SK-N-SH (cell line): ENCODE measurements around the gene EVPL. TPM values are rescaled to one million over a fixed set of nuclear protein-coding genes. Genes with fewer than 3 reads are reported as not detected.

Experiments
- CTCF ChIA-PET: fragments of 300-600, 350-600 bp; formaldehyde crosslinking; extraction: SDS; loops from one replicate; lab custom pipeline; 2021; lab: Yijun Ruan, JAX
- POLR2A ChIA-PET: fragments of 350-600 bp; sonication (Branson Sonifier 250); formaldehyde crosslinking; extraction: SDS; loops from one replicate; lab custom pipeline; 2020; ENCODE audit warnings: antibody characterized with exemption, inconsistent platforms; lab: Yijun Ruan, JAX
- DNase-seq: peaks from one replicate; pipeline ENCODE4 v3.0.0; 2012
- H2AFZ ChIP-seq: fragments of 200-600 bp; sonication (generic); 2 replicates; pipeline ENCODE4 v1.8.1; 2016; ENCODE audit warnings: antibody characterized with exemption, mild to moderate bottlenecking, low read depth
- H3F3A ChIP-seq: fragments of 200-600 bp; sonication (generic); replicated peaks from 2 replicates; pipeline ENCODE3; 2016; ENCODE audit warnings: antibody characterized with exemption, mild to moderate bottlenecking; ENCODE audit not compliant: insufficient read depth
- H3K27ac ChIP-seq, 2 experiments: fragments of 200-500 bp in 1 of 2; fragments of 200-600 bp in 1 of 2; sonication (Bioruptor generic) in 1 of 2; sonication (generic), shearing (Covaris generic) in 1 of 2; 2 replicates each; pipeline versions ENCODE4 v1.5.1 to v1.6.1; 2014 to 2016; ENCODE audit warnings: low read depth in 2 of 2, inconsistent platforms in 1 of 2, low read length in 1 of 2, mild to moderate bottlenecking in 1 of 2, mixed read lengths in 1 of 2
- H3K27me3 ChIP-seq: fragments of 200-600 bp; sonication (generic), shearing (Covaris generic); 2 replicates; pipeline ENCODE4 v1.6.1; 2016; ENCODE audit warnings: mixed run types; ENCODE audit not compliant: insufficient read depth
- H3K36me3 ChIP-seq, 2 experiments: fragments of 200-500 bp in 1 of 2; fragments of 200-600 bp in 1 of 2; sonication (Bioruptor generic) in 1 of 2; sonication (generic) in 1 of 2; replicated peaks in 1 of 2; 2 replicates each; pipeline versions ENCODE3 to v1.5.1; 2014 to 2016; ENCODE audit warnings: low read length in 1 of 2, mild to moderate bottlenecking in 1 of 2; ENCODE audit not compliant: insufficient read depth in 2 of 2, control insufficient read depth in 1 of 2
- H3K4me1 ChIP-seq, 2 experiments: fragments of 200-500 bp in 1 of 2; fragments of 200-600 bp in 1 of 2; sonication (Bioruptor generic) in 1 of 2; sonication (generic), shearing (Covaris generic) in 1 of 2; 2 replicates each; pipeline versions ENCODE4 v1.5.1 to v1.6.1; 2014 to 2016; ENCODE audit warnings: low read depth in 1 of 2, low read length in 1 of 2, mixed run types in 1 of 2; ENCODE audit not compliant: insufficient read depth in 2 of 2, control insufficient read depth in 1 of 2
- H3K4me2 ChIP-seq: fragments of 200-600 bp; sonication (generic), shearing (Covaris generic); 2 replicates; pipeline ENCODE4 v1.6.1; 2017; ENCODE audit warnings: mixed run types
- H3K4me3 ChIP-seq, 2 experiments: fragments of 200-500 bp in 1 of 2; fragments of 200-600 bp in 1 of 2; sonication (Bioruptor generic) in 1 of 2; sonication (generic), shearing (Covaris generic) in 1 of 2; 2 replicates each; pipeline versions ENCODE4 v1.5.1 to v1.8.1; 2014 to 2016; ENCODE audit warnings: low read depth in 2 of 2, inconsistent platforms in 1 of 2, low read length in 1 of 2, mild to moderate bottlenecking in 1 of 2, mixed read lengths in 1 of 2, moderate library complexity in 1 of 2
- H3K79me2 ChIP-seq: fragments of 200-600 bp; sonication (generic); 2 replicates; pipeline ENCODE4 v1.8.1; 2017; ENCODE audit warnings: mild to moderate bottlenecking; ENCODE audit not compliant: insufficient read depth
- H3K9ac ChIP-seq: fragments of 200-600 bp; sonication (generic); 2 replicates; pipeline ENCODE4 v1.6.1; 2017; ENCODE audit warnings: mixed run types
- H3K9me2 ChIP-seq: fragments of 200-600 bp; sonication (generic); 2 replicates; pipeline ENCODE4 v1.6.1; 2017; ENCODE audit warnings: mixed run types
- H3K9me3 ChIP-seq: fragments of 200-600 bp; sonication (generic); 2 replicates; pipeline ENCODE4 v1.6.1; 2017; ENCODE audit warnings: mixed run types, mild to moderate bottlenecking, moderate library complexity
- H4K20me1 ChIP-seq: fragments of 200-600 bp; sonication (generic); 2 replicates; pipeline ENCODE4 v1.6.1; 2017; ENCODE audit warnings: mild to moderate bottlenecking, mixed run types; ENCODE audit not compliant: insufficient read depth
- EP300 ChIP-seq, 2 experiments: IDR thresholded peaks; 2 replicates each; pipeline versions ENCODE4 v1.4.0 to v1.6.1; 2012; ENCODE audit warnings: borderline replicate concordance in 1 of 2, low read depth in 1 of 2, low read length in 1 of 2
- FOSL2 ChIP-seq: IDR thresholded peaks from 2 replicates; pipeline ENCODE4 v1.4.0; 2012; ENCODE audit warnings: low read depth, mild to moderate bottlenecking, moderate library complexity, borderline replicate concordance
- FOXJ3 ChIP-seq: sonication (generic); formaldehyde crosslinking; IDR thresholded peaks from 2 replicates; pipeline ENCODE4 v1.5.1; 2020; ENCODE audit warnings: mild to moderate bottlenecking, missing genetic modification reagents
- GABPA ChIP-seq: IDR thresholded peaks from 2 replicates; pipeline ENCODE4 v1.4.0; 2012; ENCODE audit warnings: low read depth, mild to moderate bottlenecking
- RCOR1 ChIP-seq: fragments of 150-350 bp; IDR thresholded peaks from 2 replicates; pipeline ENCODE4 v1.6.1; 2017; ENCODE audit warnings: antibody characterized with exemption, low read length
- RXRA ChIP-seq: IDR thresholded peaks from 2 replicates; pipeline ENCODE4 v1.4.0; 2012; ENCODE audit warnings: low read depth, mild to moderate bottlenecking, borderline replicate concordance
- SIN3A ChIP-seq: IDR thresholded peaks from 2 replicates; pipeline ENCODE4 v1.6.1; 2012; ENCODE audit warnings: low read depth, mild to moderate bottlenecking, low read length, moderate library complexity, borderline replicate concordance
- SMC3 ChIP-seq: IDR thresholded peaks from 2 replicates; pipeline ENCODE4 v1.6.1; 2012; ENCODE audit warnings: low read depth, low read length, improper control_type of control experiment
- TCF12 ChIP-seq: IDR thresholded peaks from 2 replicates; pipeline ENCODE4 v1.4.0; 2012
- YY1 ChIP-seq: IDR thresholded peaks from 2 replicates; pipeline ENCODE4 v1.4.0; 2012; ENCODE audit warnings: low read depth, mild to moderate bottlenecking
- WGBS: methylation state at CpG from one replicate; pipeline ENCODE4 v1.1.6; 2017; ENCODE audit warnings: low lambda C conversion rate; 5-methylcytosine and 5-hydroxymethylcytosine counted together
- polyA plus RNA-seq, 3 experiments: library from polyadenylated mRNA; depleted of rRNA; stranded (reverse); fragments of >200 nt; gene quantifications; 2 replicates each; pipeline ENCODE4 v1.2.3, GENCODE V29; 2012
- TF ChIP-seq, protein P1 (sequence below): IDR thresholded peaks from 2 replicates; pipeline ENCODE4; 2012
- TF ChIP-seq, protein P2 (sequence below): IDR thresholded peaks from 2 replicates; pipeline ENCODE4 v1.4.0; 2012; ENCODE audit warnings: low read depth, borderline replicate concordance
- TF ChIP-seq, protein P3 (sequence below): fragments of 150-350 bp; IDR thresholded peaks from 2 replicates; pipeline ENCODE4 v1.6.1; 2017; ENCODE audit warnings: antibody characterized with exemption, low read length, low read depth, borderline replicate concordance
- TF ChIP-seq, protein P4 (sequence below): fragments of 150-350 bp; IDR thresholded peaks from 2 replicates; pipeline ENCODE4 v1.6.1; 2016; ENCODE audit warnings: mild to moderate bottlenecking, low read depth, low read length

The EVPL gene
- polyA plus RNA-seq, 1 of the 3 experiments (the other 2 are of a cell fraction) = 0.23 TPM

DNA sequence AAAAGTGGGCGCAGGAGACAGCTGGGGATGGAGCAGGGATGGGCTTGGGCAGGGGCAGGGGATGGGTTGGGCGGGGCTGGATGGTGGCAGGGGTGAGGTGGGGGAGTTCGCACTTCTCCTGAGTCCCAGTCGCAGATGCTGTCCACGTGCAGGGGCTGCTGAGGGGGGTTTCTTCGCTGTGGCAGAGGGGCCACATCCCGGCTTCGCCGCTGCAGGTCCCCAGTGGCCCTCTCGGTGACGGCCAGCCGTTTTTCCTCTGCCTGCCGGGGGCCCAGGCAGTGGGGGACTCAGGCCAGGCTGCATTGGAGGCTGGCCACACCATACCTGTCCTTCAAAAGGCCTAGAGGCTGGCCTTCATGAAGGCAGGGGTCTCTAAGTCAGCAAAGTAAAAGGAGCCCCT lies 8.3 kb downstream of the EVPL start:
- no peaks in the 10 kb centered on the region for H3K79me2 ChIP-seq
- WGBS = 88% methylated on average over 13 of the region's 13 CpGs
- H3K9me2 ChIP-seq = no peaks in the 10 kb centered on the region
- peaks cover 9% of the 10 kb centered on the region for H3F3A ChIP-seq
- no peak overlapping the region for H2AFZ ChIP-seq
- H3K27me3 ChIP-seq = no peaks in the 10 kb centered on the region
- no peaks in the 10 kb centered on the region for H3K36me3 ChIP-seq
- no peak for DNase-seq
- no peak for TF ChIP-seq EP300 (IDR thresholded peaks at IDR 0.05; ENCODE audit: borderline replicate concordance in 1 of 2, low read depth in 1 of 2, low read length in 1 of 2)
- no peak for TF ChIP-seq FOSL2
- TF ChIP-seq RXRA = no peak
- TF ChIP-seq, protein P1, sequence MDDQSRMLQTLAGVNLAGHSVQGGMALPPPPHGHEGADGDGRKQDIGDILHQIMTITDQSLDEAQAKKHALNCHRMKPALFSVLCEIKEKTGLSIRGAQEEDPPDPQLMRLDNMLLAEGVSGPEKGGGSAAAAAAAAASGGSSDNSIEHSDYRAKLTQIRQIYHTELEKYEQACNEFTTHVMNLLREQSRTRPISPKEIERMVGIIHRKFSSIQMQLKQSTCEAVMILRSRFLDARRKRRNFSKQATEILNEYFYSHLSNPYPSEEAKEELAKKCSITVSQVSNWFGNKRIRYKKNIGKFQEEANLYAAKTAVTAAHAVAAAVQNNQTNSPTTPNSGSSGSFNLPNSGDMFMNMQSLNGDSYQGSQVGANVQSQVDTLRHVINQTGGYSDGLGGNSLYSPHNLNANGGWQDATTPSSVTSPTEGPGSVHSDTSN = no peak
- TF ChIP-seq SMC3 = no peak
- TF ChIP-seq SIN3A = no peak
- TF ChIP-seq, protein P2, sequence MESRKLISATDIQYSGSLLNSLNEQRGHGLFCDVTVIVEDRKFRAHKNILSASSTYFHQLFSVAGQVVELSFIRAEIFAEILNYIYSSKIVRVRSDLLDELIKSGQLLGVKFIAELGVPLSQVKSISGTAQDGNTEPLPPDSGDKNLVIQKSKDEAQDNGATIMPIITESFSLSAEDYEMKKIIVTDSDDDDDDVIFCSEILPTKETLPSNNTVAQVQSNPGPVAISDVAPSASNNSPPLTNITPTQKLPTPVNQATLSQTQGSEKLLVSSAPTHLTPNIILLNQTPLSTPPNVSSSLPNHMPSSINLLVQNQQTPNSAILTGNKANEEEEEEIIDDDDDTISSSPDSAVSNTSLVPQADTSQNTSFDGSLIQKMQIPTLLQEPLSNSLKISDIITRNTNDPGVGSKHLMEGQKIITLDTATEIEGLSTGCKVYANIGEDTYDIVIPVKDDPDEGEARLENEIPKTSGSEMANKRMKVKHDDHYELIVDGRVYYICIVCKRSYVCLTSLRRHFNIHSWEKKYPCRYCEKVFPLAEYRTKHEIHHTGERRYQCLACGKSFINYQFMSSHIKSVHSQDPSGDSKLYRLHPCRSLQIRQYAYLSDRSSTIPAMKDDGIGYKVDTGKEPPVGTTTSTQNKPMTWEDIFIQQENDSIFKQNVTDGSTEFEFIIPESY = no peak
- no peak for TF ChIP-seq RCOR1
- TF ChIP-seq TCF12 = no peak
- TF ChIP-seq, protein P3, sequence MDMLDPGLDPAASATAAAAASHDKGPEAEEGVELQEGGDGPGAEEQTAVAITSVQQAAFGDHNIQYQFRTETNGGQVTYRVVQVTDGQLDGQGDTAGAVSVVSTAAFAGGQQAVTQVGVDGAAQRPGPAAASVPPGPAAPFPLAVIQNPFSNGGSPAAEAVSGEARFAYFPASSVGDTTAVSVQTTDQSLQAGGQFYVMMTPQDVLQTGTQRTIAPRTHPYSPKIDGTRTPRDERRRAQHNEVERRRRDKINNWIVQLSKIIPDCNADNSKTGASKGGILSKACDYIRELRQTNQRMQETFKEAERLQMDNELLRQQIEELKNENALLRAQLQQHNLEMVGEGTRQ = no peak
- TF ChIP-seq FOXJ3 = no peak
- TF ChIP-seq, protein P4, sequence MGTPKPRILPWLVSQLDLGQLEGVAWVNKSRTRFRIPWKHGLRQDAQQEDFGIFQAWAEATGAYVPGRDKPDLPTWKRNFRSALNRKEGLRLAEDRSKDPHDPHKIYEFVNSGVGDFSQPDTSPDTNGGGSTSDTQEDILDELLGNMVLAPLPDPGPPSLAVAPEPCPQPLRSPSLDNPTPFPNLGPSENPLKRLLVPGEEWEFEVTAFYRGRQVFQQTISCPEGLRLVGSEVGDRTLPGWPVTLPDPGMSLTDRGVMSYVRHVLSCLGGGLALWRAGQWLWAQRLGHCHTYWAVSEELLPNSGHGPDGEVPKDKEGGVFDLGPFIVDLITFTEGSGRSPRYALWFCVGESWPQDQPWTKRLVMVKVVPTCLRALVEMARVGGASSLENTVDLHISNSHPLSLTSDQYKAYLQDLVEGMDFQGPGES = no peak
- no peak for TF ChIP-seq GABPA
- no peak for TF ChIP-seq YY1
- TF ChIP-seq, all 33 proteins: peak for 0
- Histone ChIP-seq H3K9me3 (no peaks in the 10 kb centered on the region), H3K4me2 (no peak overlapping the region), H3K27ac (no peak overlapping the region), H3K4me1 (peaks cover 6 to 12% of the 10 kb centered on the region in 2 experiments; a peak in 2 of 4 replicates), H4K20me1 (no peaks in the 10 kb centered on the region), H3K9ac (no peak overlapping the region), H3K4me3 (no peak overlapping the region)
- CTCF ChIA-PET = interaction anchor here (0.9 to 14.6 kb wide), 7 partner anchors 10 to 163 kb away, joined by 3 to 231 read pairs (median 7); partner anchors contain the start of gene CDK3
- POLR2A ChIA-PET = interaction anchor here (0.8 to 1.1 kb wide), 2 partner anchors 60 to 114 kb away, joined by 3 read pairs; partner anchors contain the start of gene ZACN
